Endothelial cell of umbilical vein (primary cell): ENCODE data around the gene SHISA7. TPM values are rescaled to one million over a fixed set of nuclear protein-coding genes. Genes with fewer than 3 reads are reported as not detected.
"Not testable (repeated sequence)": the region's sequence is repeated elsewhere in the genome, so short reads cannot be mapped to it uniquely, and the experiment has no call there.

Source experiments
- BruUV-seq: library from RNA; stranded (reverse); fragments of 400-500 nt; replicated peaks from 2 replicates; lab custom pipeline; 2021; lab: Mats Ljungman, UMichigan
- CTCF ChIA-PET: fragments of 300-600, 350-600 bp; sonication (Branson Sonifier 250); formaldehyde crosslinking; loops from one replicate; lab custom pipeline; 2021; ENCODE audit warnings: antibody characterized with exemption, inconsistent platforms; lab: Charles Lee
- POLR2A ChIA-PET: fragments of 300-600, 350-600 bp; sonication (Branson Sonifier 250); formaldehyde crosslinking; loops from one replicate; lab custom pipeline; 2021; ENCODE audit warnings: antibody characterized with exemption, inconsistent platforms; lab: Charles Lee
- DNase-seq: peaks from one replicate; pipeline ENCODE4 v3.0.0-alpha.2; 2011; ENCODE audit warnings: low read depth, low spot score
- FAIRE-seq: peaks from 2 replicates; lab custom pipeline; 2011; peaks lifted over from hg19 to GRCh38; lab: Jason Lieb, UNC
- H2AFZ ChIP-seq: 2 replicates; pipeline ENCODE4 v1.6.0; 2012; ENCODE audit warnings: low read depth, low read length, control low read depth, inconsistent platforms
- H3K27ac ChIP-seq: 2 replicates; pipeline ENCODE4 v1.5.1; 2011; ENCODE audit warnings: low read depth, mild to moderate bottlenecking, control low read depth, low read length, moderate library complexity; ENCODE audit not compliant: insufficient read depth
- H3K27me3 ChIP-seq, 2 experiments: 2 replicates each; pipeline versions ENCODE4 v1.6.0 to v1.6.1; 2011; ENCODE audit warnings: low read length in 2 of 2, mixed read lengths in 1 of 2; ENCODE audit not compliant: control insufficient read depth in 2 of 2, insufficient read depth in 2 of 2
- H3K36me3 ChIP-seq, 2 experiments: 2 replicates in 1 of 2; 3 replicates in 1 of 2; pipeline ENCODE4 v1.5.1; 2011; ENCODE audit warnings: low read length in 2 of 2, mild to moderate bottlenecking in 1 of 2, moderate library complexity in 1 of 2; ENCODE audit not compliant: control insufficient read depth in 2 of 2, insufficient read depth in 2 of 2; ENCODE audit errors: extremely low read depth in 1 of 2
- H3K4me1 ChIP-seq: 3 replicates; pipeline ENCODE4 v1.5.1; 2011; ENCODE audit warnings: mild to moderate bottlenecking, low read length; ENCODE audit not compliant: control insufficient read depth, insufficient read depth; ENCODE audit errors: extremely low read depth
- H3K4me2 ChIP-seq: 2 replicates; pipeline ENCODE4 v1.6.1; 2011; ENCODE audit warnings: low read length, control low read depth, mixed read lengths; ENCODE audit not compliant: insufficient read depth
- H3K4me3 ChIP-seq, 3 experiments: fragments of 200-600 bp in 1 of 3; sonication (generic), shearing (Covaris generic) in 1 of 3; replicated peaks in 1 of 3; 2 replicates each; pipeline ENCODE4 v1.5.1; 2011 to 2016; ENCODE audit warnings: control low read depth in 3 of 3, low read length in 3 of 3, mild to moderate bottlenecking in 2 of 3, inconsistent platforms in 1 of 3, low read depth in 1 of 3, moderate library complexity in 1 of 3; ENCODE audit not compliant: insufficient read depth in 1 of 3
- H3K79me2 ChIP-seq: 2 replicates; pipeline ENCODE4 v1.6.0; 2012; ENCODE audit warnings: low read length, inconsistent platforms; ENCODE audit not compliant: control insufficient read depth, insufficient read depth
- H3K9ac ChIP-seq: replicated peaks from 2 replicates; pipeline ENCODE3; 2011; ENCODE audit warnings: low read length, control low read depth; ENCODE audit not compliant: insufficient read depth; ENCODE audit errors: extremely low read depth
- H3K9me1 ChIP-seq: replicated peaks from 3 replicates; pipeline ENCODE4 v1.6.0; 2011; ENCODE audit warnings: mild to moderate bottlenecking, low read length; ENCODE audit not compliant: control insufficient read depth, insufficient read depth; ENCODE audit errors: extremely low read depth
- H3K9me3 ChIP-seq: replicated peaks from 2 replicates; pipeline ENCODE4 v1.5.1; 2012; ENCODE audit warnings: low read length, inconsistent platforms; ENCODE audit not compliant: control insufficient read depth, insufficient read depth
- H4K20me1 ChIP-seq: replicated peaks from 2 replicates; pipeline ENCODE3; 2011; ENCODE audit warnings: mild to moderate bottlenecking, low read length; ENCODE audit not compliant: control insufficient read depth, insufficient read depth; ENCODE audit errors: extremely low read depth
- EZH2 ChIP-seq: IDR thresholded peaks from 2 replicates; pipeline ENCODE4 v1.6.1; 2012; ENCODE audit warnings: borderline replicate concordance, low read depth, mild to moderate bottlenecking, moderate library complexity, low read length, inconsistent platforms; ENCODE audit not compliant: severe bottlenecking
- FOS ChIP-seq: IDR thresholded peaks from 2 replicates; pipeline ENCODE4 v1.6.1; 2011; ENCODE audit warnings: mild to moderate bottlenecking, low read length, moderate library complexity, borderline replicate concordance; ENCODE audit not compliant: insufficient read depth
- GATA2 ChIP-seq: IDR thresholded peaks from 2 replicates; pipeline ENCODE4 v1.7.0; 2011; ENCODE audit warnings: low read depth, mild to moderate bottlenecking, moderate library complexity, mixed read lengths, low read length; ENCODE audit not compliant: insufficient read length, insufficient read depth
- JUN ChIP-seq: IDR thresholded peaks from 2 replicates; pipeline ENCODE4 v1.6.1; 2011; ENCODE audit warnings: borderline replicate concordance, low read depth; ENCODE audit not compliant: insufficient read length, insufficient read depth
- MYC ChIP-seq: IDR thresholded peaks from one replicate; pipeline ENCODE4 v1.6.1; 2011; ENCODE audit warnings: mild to moderate bottlenecking, low read depth, low read length
- POLR2A ChIP-seq: IDR thresholded peaks from 2 replicates; pipeline ENCODE4 v1.6.1; 2012; ENCODE audit warnings: low read depth, mild to moderate bottlenecking, control low read depth, low read length
- POLR2AphosphoS5 ChIP-seq: IDR thresholded peaks from 2 replicates; pipeline ENCODE4 v1.6.1; 2012; ENCODE audit warnings: low read depth, mild to moderate bottlenecking, control low read depth, low read length, moderate library complexity; ENCODE audit not compliant: insufficient read depth
- dilution Hi-C: fragments of 300-500 bp; cut with MboI; formaldehyde crosslinking; loops from one replicate; pipeline ENCODE4 v1.15.0; 2019; ENCODE audit warnings: low sequenced_read_pairs; ENCODE audit not compliant: extremely low pct_ligation_motif_present
- intact Hi-C: fragments of 100-400 bp; cut with micrococcal nuclease; formaldehyde crosslinking; loops from one replicate; pipeline ENCODE4 v1.10.0; 2022
- polyA plus RNA-seq, 4 experiments: library from polyadenylated mRNA; depleted of rRNA in 3 of 4; stranded (reverse) in 3 of 4; unstranded in 1 of 4; fragments of >200 nt; gene quantifications; 2 replicates each; pipeline versions ENCODE4 v1.2.1 to v1.2.3, GENCODE V29; 2011 to 2012; ENCODE audit warnings: missing spikeins in 1 of 4
- total RNA-seq: library from RNA; stranded (reverse); gene quantifications from 2 replicates; pipeline ENCODE4 v1.2.3, GENCODE V29; 2021
- TF ChIP-seq, protein P1 (sequence below), 2 donors: IDR thresholded peaks; 1 replicate in 1 of 2; 2 replicates in 1 of 2; pipeline ENCODE4 v1.5.1; 2011; ENCODE audit warnings: low read length in 2 of 2, mild to moderate bottlenecking in 2 of 2, moderate library complexity in 2 of 2, control low read depth in 1 of 2, inconsistent platforms in 1 of 2, low read depth in 1 of 2; ENCODE audit not compliant: insufficient read depth in 1 of 2; ENCODE audit errors: extremely low read depth in 1 of 2
- TF ChIP-seq, protein P2 (sequence below): IDR thresholded peaks from 2 replicates; pipeline ENCODE4 v1.6.1; 2011; ENCODE audit not compliant: insufficient read depth, insufficient read length

The SHISA7 gene
- total and polyA plus RNA-seq, 2 donors (not counting 3 experiments of a cell fraction or from before 2014, with no cell fraction given): not detected

DNA sequence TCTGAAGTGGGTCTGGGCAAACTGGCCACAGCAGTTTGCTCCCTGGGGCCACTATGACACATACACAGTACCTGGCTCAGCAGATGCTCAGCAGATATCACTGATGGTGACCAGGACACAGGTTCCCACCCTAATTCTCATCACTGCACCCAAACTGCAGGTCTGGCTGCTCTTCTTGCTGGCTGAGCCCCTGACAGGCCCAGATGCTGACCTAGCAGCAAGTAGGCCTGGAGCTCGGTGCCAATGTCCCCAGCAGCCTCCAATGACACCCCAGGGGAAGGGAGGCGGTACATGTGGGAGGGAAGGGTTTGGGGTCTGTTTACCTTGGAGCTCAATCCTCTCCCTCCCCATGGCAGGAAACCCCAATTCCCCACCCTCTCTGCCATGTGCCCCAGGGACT lies 40.6 kb downstream of the SHISA7 start:
- ChIA-PET POLR2A (no interaction called here), CTCF (interaction anchor here (1.1 to 1.5 kb wide), 2 partner anchors 15 to 18 kb away, joined by 3 read pairs; partner anchors contain the start of gene TMEM238)
- no peak overlapping the region for H3K4me3 ChIP-seq
- no peak overlapping the region for H3K27ac ChIP-seq
- peaks cover 53% of the 10 kb centered on the region for H3K79me2 ChIP-seq
- TF ChIP-seq POLR2A (no peak), POLR2AphosphoS5 (no peak), FOS (no peak), EZH2 (no peak), MYC (no peak), JUN (no peak), GATA2 (no peak)
- TF ChIP-seq, protein P1, sequence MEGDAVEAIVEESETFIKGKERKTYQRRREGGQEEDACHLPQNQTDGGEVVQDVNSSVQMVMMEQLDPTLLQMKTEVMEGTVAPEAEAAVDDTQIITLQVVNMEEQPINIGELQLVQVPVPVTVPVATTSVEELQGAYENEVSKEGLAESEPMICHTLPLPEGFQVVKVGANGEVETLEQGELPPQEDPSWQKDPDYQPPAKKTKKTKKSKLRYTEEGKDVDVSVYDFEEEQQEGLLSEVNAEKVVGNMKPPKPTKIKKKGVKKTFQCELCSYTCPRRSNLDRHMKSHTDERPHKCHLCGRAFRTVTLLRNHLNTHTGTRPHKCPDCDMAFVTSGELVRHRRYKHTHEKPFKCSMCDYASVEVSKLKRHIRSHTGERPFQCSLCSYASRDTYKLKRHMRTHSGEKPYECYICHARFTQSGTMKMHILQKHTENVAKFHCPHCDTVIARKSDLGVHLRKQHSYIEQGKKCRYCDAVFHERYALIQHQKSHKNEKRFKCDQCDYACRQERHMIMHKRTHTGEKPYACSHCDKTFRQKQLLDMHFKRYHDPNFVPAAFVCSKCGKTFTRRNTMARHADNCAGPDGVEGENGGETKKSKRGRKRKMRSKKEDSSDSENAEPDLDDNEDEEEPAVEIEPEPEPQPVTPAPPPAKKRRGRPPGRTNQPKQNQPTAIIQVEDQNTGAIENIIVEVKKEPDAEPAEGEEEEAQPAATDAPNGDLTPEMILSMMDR (IDR thresholded peaks at IDR 0.05; ENCODE audit: extremely low read depth in 1 of 2, insufficient read depth in 1 of 2, low read depth in 1 of 2, low read length in 2 of 2): no peak
- TF ChIP-seq, protein P2, sequence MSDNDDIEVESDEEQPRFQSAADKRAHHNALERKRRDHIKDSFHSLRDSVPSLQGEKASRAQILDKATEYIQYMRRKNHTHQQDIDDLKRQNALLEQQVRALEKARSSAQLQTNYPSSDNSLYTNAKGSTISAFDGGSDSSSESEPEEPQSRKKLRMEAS: no peak
- intact Hi-C loops (no loop called here), dilution Hi-C loops (no loop called here)
- no peaks in the 10 kb centered on the region for H3K9me3 ChIP-seq
- BruUV-seq: no TSS peak
- peaks cover 17 to 23% of the 10 kb centered on the region in 2 experiments for H3K36me3 ChIP-seq
- no peaks in the 10 kb centered on the region for H3K27me3 ChIP-seq
- H3K4me1 ChIP-seq: peaks cover 13% of the 10 kb centered on the region
- FAIRE-seq: no peak
- H3K4me2 ChIP-seq: no peak overlapping the region
- DNase-seq: no peak
- H2AFZ ChIP-seq: no peak overlapping the region
- H4K20me1 ChIP-seq: no peaks in the 10 kb centered on the region
- H3K9ac ChIP-seq: no peak overlapping the region
- no peaks in the 10 kb centered on the region for H3K9me1 ChIP-seq

DNA sequence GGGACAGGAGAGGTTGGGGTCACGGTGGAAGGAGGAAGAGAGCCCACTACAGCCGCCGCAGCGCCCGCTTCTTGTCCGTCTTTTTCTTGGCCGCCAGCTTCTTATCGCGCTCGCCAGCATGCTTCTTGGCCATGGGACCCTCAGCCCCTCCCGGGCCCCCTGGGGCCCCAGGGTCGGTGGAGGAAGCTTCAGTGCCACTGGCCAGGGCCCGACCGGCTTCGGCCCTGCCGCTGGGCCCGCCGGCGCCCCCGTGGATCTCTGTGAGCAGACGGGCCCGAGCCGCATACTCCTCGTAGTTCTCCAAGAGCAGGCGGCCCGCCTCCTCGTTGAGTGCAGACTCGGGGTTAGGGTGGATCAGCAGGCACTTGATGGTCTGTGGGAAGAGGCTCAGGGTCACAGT lies 41.7 kb downstream of the SHISA7 start:
- intact Hi-C loops: not testable (repeated sequence)
- peaks cover 17 to 23% of the 10 kb centered on the region in 2 experiments for H3K36me3 ChIP-seq

More for the DNA sequence above, 41.7 kb downstream of the SHISA7 start:
- H3K27me3 ChIP-seq, H3K9me1 ChIP-seq, H2AFZ ChIP-seq, H3K9ac ChIP-seq, H3K4me2 ChIP-seq, POLR2A ChIA-PET, H3K4me3 ChIP-seq, DNase-seq, H4K20me1 ChIP-seq, BruUV-seq, H3K9me3 ChIP-seq, dilution Hi-C loops, FAIRE-seq, H3K4me1 ChIP-seq, H3K27ac ChIP-seq: not testable (repeated sequence)
- peaks cover 42% of the 10 kb centered on the region for H3K79me2 ChIP-seq
- CTCF ChIA-PET: interaction anchor here (0.6 kb wide), 1 partner anchor 276 kb away, joined by 3 read pairs; no protein-coding TSS in a partner anchor
